ENCODE measurements around the gene POU3F1.
A peak's percentile ranks its signal among the peaks of the same experiment; 100 is the strongest.

Gene POU3F1

DNA sequence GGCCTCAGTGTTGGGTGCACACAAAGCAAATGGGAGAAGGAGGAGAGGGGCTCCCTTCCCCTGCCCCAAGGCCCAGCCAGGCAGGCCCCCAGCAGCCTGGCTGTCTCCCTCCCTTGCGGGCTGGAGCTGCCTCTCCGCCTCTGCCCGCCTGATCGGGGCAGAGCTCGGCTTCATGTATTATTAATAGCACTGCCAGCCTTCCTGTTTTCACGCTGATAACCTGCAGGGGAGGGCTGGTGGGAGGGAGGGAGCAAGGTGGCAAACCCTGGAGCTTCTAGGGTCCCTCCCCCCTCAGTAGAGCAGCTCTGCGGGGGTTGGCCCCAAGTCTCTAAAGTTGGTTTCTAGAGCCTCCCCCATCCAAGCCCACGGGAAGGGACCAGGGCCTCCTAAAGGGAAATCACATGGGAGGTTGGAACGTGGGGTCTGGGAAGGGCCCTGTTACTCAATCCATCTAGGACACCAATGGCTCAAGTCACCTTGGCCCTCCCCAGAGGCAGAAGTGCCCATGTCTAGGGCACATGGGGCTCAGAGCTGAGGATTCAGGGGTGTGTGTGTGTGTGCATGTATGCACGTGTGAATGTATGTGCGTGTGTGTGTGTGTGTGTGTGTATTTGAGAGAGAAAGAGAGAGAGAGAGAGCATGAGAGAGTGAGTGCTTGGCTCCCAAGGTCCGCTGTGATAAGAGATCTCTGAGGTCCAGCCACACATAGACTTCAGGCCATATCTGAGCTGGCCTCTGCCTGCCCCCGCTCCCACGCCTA, 21.8 kb upstream of the POU3F1 start:
- no peaks in the 10 kb centered on the region for H3K9me2 ChIP-seq (replicated peaks; ENCODE audit: control insufficient read depth, low read length)
- peaks cover 34% of the 10 kb centered on the region for H3K27me3 ChIP-seq (ENCODE audit: control insufficient read depth, low read length)
- TF ChIP-seq EZH2phosphoT487 (IDR thresholded peaks at IDR 0.05; ENCODE audit: borderline replicate concordance, low read length): no peak
- TF ChIP-seq, protein P1, sequence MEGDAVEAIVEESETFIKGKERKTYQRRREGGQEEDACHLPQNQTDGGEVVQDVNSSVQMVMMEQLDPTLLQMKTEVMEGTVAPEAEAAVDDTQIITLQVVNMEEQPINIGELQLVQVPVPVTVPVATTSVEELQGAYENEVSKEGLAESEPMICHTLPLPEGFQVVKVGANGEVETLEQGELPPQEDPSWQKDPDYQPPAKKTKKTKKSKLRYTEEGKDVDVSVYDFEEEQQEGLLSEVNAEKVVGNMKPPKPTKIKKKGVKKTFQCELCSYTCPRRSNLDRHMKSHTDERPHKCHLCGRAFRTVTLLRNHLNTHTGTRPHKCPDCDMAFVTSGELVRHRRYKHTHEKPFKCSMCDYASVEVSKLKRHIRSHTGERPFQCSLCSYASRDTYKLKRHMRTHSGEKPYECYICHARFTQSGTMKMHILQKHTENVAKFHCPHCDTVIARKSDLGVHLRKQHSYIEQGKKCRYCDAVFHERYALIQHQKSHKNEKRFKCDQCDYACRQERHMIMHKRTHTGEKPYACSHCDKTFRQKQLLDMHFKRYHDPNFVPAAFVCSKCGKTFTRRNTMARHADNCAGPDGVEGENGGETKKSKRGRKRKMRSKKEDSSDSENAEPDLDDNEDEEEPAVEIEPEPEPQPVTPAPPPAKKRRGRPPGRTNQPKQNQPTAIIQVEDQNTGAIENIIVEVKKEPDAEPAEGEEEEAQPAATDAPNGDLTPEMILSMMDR (IDR thresholded peaks at IDR 0.05; ENCODE audit: low read depth, low read length, poor library complexity, severe bottlenecking): no peak
- H3K4me3 ChIP-seq (ENCODE audit: low read length): no peak overlapping the region
- H3K79me2 ChIP-seq (ENCODE audit: control insufficient read depth, low read length): no peaks in the 10 kb centered on the region
- H3K4me1 ChIP-seq (ENCODE audit: control insufficient read depth, low read length): peaks cover 6% of the 10 kb centered on the region; the same call in 1 of the 2 replicates
- no peaks in the 10 kb centered on the region for H3K36me3 ChIP-seq (ENCODE audit: control insufficient read depth, low read length)
- H3K27ac ChIP-seq (ENCODE audit: low read depth, low read length): no peak overlapping the region
- no peaks in the 10 kb centered on the region for H3K9me3 ChIP-seq (ENCODE audit: control insufficient read depth, insufficient read depth, low read length)
- H3K4me2 ChIP-seq (ENCODE audit: low read length): peak overlapping the region; percentile 0; the same call in 1 of the 2 replicates
- H3F3A ChIP-seq (ENCODE audit: control insufficient read depth, insufficient read depth): no peaks in the 10 kb centered on the region
- H4K20me1 ChIP-seq (ENCODE audit: control insufficient read depth, insufficient read depth, low read depth, low read length): no peaks in the 10 kb centered on the region

DNA sequence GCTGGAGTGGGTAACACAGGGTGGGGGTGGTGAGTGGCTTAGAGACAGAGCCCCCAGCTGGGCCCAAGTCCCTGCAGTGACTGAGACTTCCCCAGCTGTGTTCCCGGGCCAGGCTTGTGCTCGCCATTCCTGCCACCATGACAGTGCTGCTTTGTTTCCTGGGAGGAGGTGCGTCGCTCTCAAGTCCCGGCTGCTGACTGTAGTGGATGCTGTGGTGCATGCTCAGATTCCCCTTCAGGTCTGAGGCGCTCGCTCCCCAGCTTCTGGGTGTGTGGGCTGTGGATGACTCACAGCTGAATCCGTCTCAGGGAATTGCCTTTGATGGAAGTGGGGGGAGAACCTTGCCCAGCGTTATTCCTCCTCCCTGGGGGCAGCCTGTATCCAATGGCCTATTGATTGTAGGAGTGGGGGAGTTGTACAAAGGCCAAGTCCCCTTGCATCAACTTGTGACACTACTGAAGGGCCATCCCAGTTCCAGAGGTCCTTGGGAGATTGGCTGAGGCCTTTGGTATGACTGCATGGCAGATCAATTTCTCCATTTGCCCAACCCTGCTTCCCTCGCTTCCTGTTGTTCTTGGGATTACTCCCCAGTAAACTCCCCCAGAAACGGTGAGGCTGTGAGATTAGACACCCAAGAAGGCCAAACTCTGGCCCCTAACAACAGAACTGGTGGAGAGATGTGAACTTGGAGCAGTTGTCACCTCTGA, 17.8 kb upstream of the POU3F1 start:
- Histone ChIP-seq H3K4me3 (ENCODE audit: low read length) (no peak overlapping the region), H3K36me3 (ENCODE audit: control insufficient read depth, low read length) (no peaks in the 10 kb centered on the region), H3F3A (ENCODE audit: control insufficient read depth, insufficient read depth) (no peaks in the 10 kb centered on the region), H3K27me3 (ENCODE audit: control insufficient read depth, low read length) (peaks cover 22% of the 10 kb centered on the region), H4K20me1 (ENCODE audit: control insufficient read depth, insufficient read depth, low read depth, low read length) (no peaks in the 10 kb centered on the region), H3K9me3 (ENCODE audit: control insufficient read depth, insufficient read depth, low read length) (no peaks in the 10 kb centered on the region), H3K4me1 (ENCODE audit: control insufficient read depth, low read length) (peaks cover 6% of the 10 kb centered on the region; the same call in 1 of the 2 replicates), H3K4me2 (ENCODE audit: low read length) (no peak overlapping the region), H3K27ac (ENCODE audit: low read depth, low read length) (no peak overlapping the region), H3K9me2 (replicated peaks; ENCODE audit: control insufficient read depth, low read length) (no peaks in the 10 kb centered on the region), H3K79me2 (ENCODE audit: control insufficient read depth, low read length) (no peaks in the 10 kb centered on the region)
- TF ChIP-seq, protein P1 (IDR thresholded peaks at IDR 0.05; ENCODE audit: low read depth, low read length, poor library complexity, severe bottlenecking): no peak
- TF ChIP-seq EZH2phosphoT487 (IDR thresholded peaks at IDR 0.05; ENCODE audit: borderline replicate concordance, low read length): no peak

GRCh38 chr1:38063616-38064015, 17.0 kb upstream of the POU3F1 start:
- Histone ChIP-seq H3K4me3 (ENCODE audit: low read length) (no peak overlapping the region), H3K9me2 (replicated peaks; ENCODE audit: control insufficient read depth, low read length) (no peaks in the 10 kb centered on the region), H3K27ac (ENCODE audit: low read depth, low read length) (no peak overlapping the region), H3K27me3 (ENCODE audit: control insufficient read depth, low read length) (peaks cover 20% of the 10 kb centered on the region), H3K9me3 (ENCODE audit: control insufficient read depth, insufficient read depth, low read length) (no peaks in the 10 kb centered on the region), H4K20me1 (ENCODE audit: control insufficient read depth, insufficient read depth, low read depth, low read length) (no peaks in the 10 kb centered on the region), H3K36me3 (ENCODE audit: control insufficient read depth, low read length) (no peaks in the 10 kb centered on the region), H3K4me1 (ENCODE audit: control insufficient read depth, low read length) (peaks cover 6% of the 10 kb centered on the region; the same call in 1 of the 2 replicates), H3F3A (ENCODE audit: control insufficient read depth, insufficient read depth) (no peaks in the 10 kb centered on the region), H3K4me2 (ENCODE audit: low read length) (no peak overlapping the region), H3K79me2 (ENCODE audit: control insufficient read depth, low read length) (no peaks in the 10 kb centered on the region)
- TF ChIP-seq, protein P1 (IDR thresholded peaks at IDR 0.05; ENCODE audit: low read depth, low read length, poor library complexity, severe bottlenecking): no peak
- TF ChIP-seq EZH2phosphoT487 (IDR thresholded peaks at IDR 0.05; ENCODE audit: borderline replicate concordance, low read length): no peak
